ENCODE results near the gene PCGF1.

The PCGF1 gene

GRCh38 chr2:74548285-74548899, 40.9 kb upstream of the PCGF1 start:
- no peak for TF ChIP-seq CTCF (IDR thresholded peaks at IDR 0.05; ENCODE audit: low read depth, low read length)
- no peak for DNase-seq (ENCODE audit: extremely low read depth, low read depth)

GRCh38 chr2:74546004-74546403, 38.5 kb upstream of the PCGF1 start:
- DNase-seq (ENCODE audit: extremely low read depth, low read depth): no peak
- no peak for TF ChIP-seq CTCF (IDR thresholded peaks at IDR 0.05; ENCODE audit: low read depth, low read length)

GRCh38 chr2:74544634-74545033, 37.1 kb upstream of the PCGF1 start:
- DNase-seq (ENCODE audit: extremely low read depth, low read depth): no peak

GRCh38 chr2:74542978-74543377, 35.5 kb upstream of the PCGF1 start:
- no peak for DNase-seq (ENCODE audit: extremely low read depth, low read depth)
- TF ChIP-seq CTCF (IDR thresholded peaks at IDR 0.05; ENCODE audit: low read depth, low read length): no peak

More at GRCh38 chr2:74544634-74545033, 37.1 kb upstream of the PCGF1 start:
- TF ChIP-seq CTCF (IDR thresholded peaks at IDR 0.05; ENCODE audit: low read depth, low read length): no peak

- TF ChIP-seq CTCF (IDR thresholded peaks at IDR 0.05; ENCODE audit: low read depth, low read length): no peak
- DNase-seq (ENCODE audit: extremely low read depth, low read depth): no peak
These were observed 32.8 kb upstream of the PCGF1 start for GRCh38 chr2:74540291-74540690.

GRCh38 chr2:74538881-74539339, 31.4 kb upstream of the PCGF1 start:
- no peak for DNase-seq (ENCODE audit: extremely low read depth, low read depth)
- no peak for TF ChIP-seq CTCF (IDR thresholded peaks at IDR 0.05; ENCODE audit: low read depth, low read length)

GRCh38 chr2:74537140-74537539, 29.6 kb upstream of the PCGF1 start:
- no peak for DNase-seq (ENCODE audit: extremely low read depth, low read depth)
- no peak for TF ChIP-seq CTCF (IDR thresholded peaks at IDR 0.05; ENCODE audit: low read depth, low read length)
